Natural killer cell (primary cell): ENCODE data around the gene NTM. TPM values are rescaled to one million over a fixed set of nuclear protein-coding genes. Genes with fewer than 3 reads are reported as not detected.

Experiments
- ATAC-seq, 3 donors: fragments of 150-1000 bp in 2 of 3; fragments of 200-7000 bp in 1 of 3; cut with Tn5 transposase; 1 replicate in 1 of 3; 2 replicates in 2 of 3; pipeline ENCODE4 v1.10.0; 2021; ENCODE audit warnings: mild to moderate bottlenecking in 2 of 3, moderate library complexity in 2 of 3
- DNase-seq, 2 donors: peaks; one replicate each; pipeline versions ENCODE4 v3.0.0 to v3.0.0-alpha.2; 2013 to 2021; ENCODE audit warnings: mixed read lengths in 1 of 2
- H3K27ac ChIP-seq: one replicate; pipeline ENCODE4 v1.5.1; 2013; ENCODE audit warnings: mild to moderate bottlenecking, low read length
- H3K27me3 ChIP-seq: one replicate; pipeline ENCODE4 v1.6.1; 2013; ENCODE audit warnings: low read length; ENCODE audit not compliant: control insufficient read depth, insufficient read depth
- H3K36me3 ChIP-seq: one replicate; pipeline ENCODE4 v1.6.1; 2013; ENCODE audit warnings: low read length; ENCODE audit not compliant: control insufficient read depth, insufficient read depth
- H3K4me1 ChIP-seq: one replicate; pipeline ENCODE4 v1.6.1; 2013; ENCODE audit warnings: low read length; ENCODE audit not compliant: control insufficient read depth, insufficient read depth
- H3K4me3 ChIP-seq: one replicate; pipeline ENCODE4 v1.5.1; 2013; ENCODE audit warnings: low read length
- H3K9me3 ChIP-seq: one replicate; pipeline ENCODE4 v1.6.1; 2013; ENCODE audit warnings: low read length; ENCODE audit not compliant: control insufficient read depth, insufficient read depth
- H3K27ac Mint-ChIP-seq, 2 donors: one replicate each; pipeline ENCODE4 v1.8.0; 2022; ENCODE audit warnings: mild to moderate bottlenecking in 2 of 2, mixed read lengths in 2 of 2, moderate library complexity in 1 of 2
- H3K27me3 Mint-ChIP-seq, 2 donors: one replicate each; pipeline ENCODE4 v1.8.0; 2022; ENCODE audit warnings: low read depth in 2 of 2, mixed read lengths in 2 of 2
- H3K36me3 Mint-ChIP-seq: one replicate; pipeline ENCODE4 v1.8.0; 2022; ENCODE audit warnings: mixed read lengths
- H3K4me1 Mint-ChIP-seq, 2 donors: one replicate each; pipeline ENCODE4 v1.8.0; 2022; ENCODE audit warnings: mixed read lengths in 2 of 2
- H3K4me3 Mint-ChIP-seq: one replicate; pipeline ENCODE4 v1.8.0; 2022; ENCODE audit warnings: mild to moderate bottlenecking, moderate library complexity, mixed read lengths
- H3K9me3 Mint-ChIP-seq, 2 donors: one replicate each; pipeline ENCODE4 v1.8.0; 2022; ENCODE audit warnings: mixed read lengths in 2 of 2
- CTCF ChIP-seq: fragments of 200-600 bp; IDR thresholded peaks from one replicate; pipeline ENCODE4 v1.8.0; 2022; ENCODE audit warnings: antibody characterized with exemption
- WGBS: methylation state at CpG from one replicate; pipeline ENCODE4 v1.1.7; 2013; ENCODE audit warnings: missing lambda C conversion rate; ENCODE audit not compliant: insufficient coverage; 5-methylcytosine and 5-hydroxymethylcytosine counted together
- intact Hi-C: fragments of 100-400 bp; cut with micrococcal nuclease; formaldehyde crosslinking; loops from one replicate; pipeline ENCODE4 v1.14.2; 2022
- total RNA-seq, 4 donors: library from RNA; stranded (reverse); fragments of 120-200 nt in 1 of 4; gene quantifications; one replicate each; pipeline versions ENCODE4 v1.2.3 to v1.2.4, GENCODE V29; 2013 to 2022

The NTM gene
- total RNA-seq, 3 donors from 2014 or later (not counting 1 experiment from before 2014, with no cell fraction given), result not detected

- no peaks in the 10 kb centered on the region for H3K36me3 ChIP-seq
- Mint-ChIP-seq H3K4me3 (no peak overlapping the region), H3K9me3 (no peaks in the 10 kb centered on the region), H3K4me1 (no peaks in the 10 kb centered on the region), H3K36me3 (no peaks in the 10 kb centered on the region), H3K27me3 (peaks cover 0 to 3% of the 10 kb centered on the region in 2 donors), H3K27ac (no peak overlapping the region)
- intact Hi-C loops, result no loop called here
- H3K9me3 ChIP-seq, result no peaks in the 10 kb centered on the region
- H3K4me1 ChIP-seq, result no peaks in the 10 kb centered on the region
- peak; percentile 50 for TF ChIP-seq CTCF
- WGBS, result 31% methylated on average over 16 of the region's 16 CpGs
- no peak overlapping the region for H3K4me3 ChIP-seq
- no peak overlapping the region for H3K27ac ChIP-seq
- no peaks in the 10 kb centered on the region for H3K27me3 ChIP-seq
- DNase-seq (peak in 1 of 2 donors; percentile 27), ATAC-seq (peak in 1 of 3 donors; percentile 67)
Observed at GRCh38 chr11:131674051-131674755, 303.8 kb downstream of the NTM start.

GRCh38 chr11:131675121-131675888 lies 304.9 kb downstream of the NTM start:
- TF ChIP-seq CTCF, result no peak
- Histone ChIP-seq H3K27ac (no peak overlapping the region), H3K4me3 (no peak overlapping the region), H3K4me1 (no peaks in the 10 kb centered on the region), H3K36me3 (no peaks in the 10 kb centered on the region), H3K9me3 (no peaks in the 10 kb centered on the region), H3K27me3 (no peaks in the 10 kb centered on the region)
- H3K4me3 Mint-ChIP-seq, result no peak overlapping the region
- ATAC-seq (no peak), DNase-seq (no peak)
- H3K9me3 Mint-ChIP-seq, result no peaks in the 10 kb centered on the region
- H3K27ac Mint-ChIP-seq, result no peak overlapping the region
- 75% methylated on average over 10 of the region's 11 CpGs for WGBS
- intact Hi-C loops, result no loop called here
- H3K36me3 Mint-ChIP-seq, result no peaks in the 10 kb centered on the region
- H3K4me1 Mint-ChIP-seq, result no peaks in the 10 kb centered on the region
- peaks cover 0 to 3% of the 10 kb centered on the region in 2 donors for H3K27me3 Mint-ChIP-seq

- Histone ChIP-seq H3K36me3 (no peaks in the 10 kb centered on the region), H3K27me3 (no peaks in the 10 kb centered on the region), H3K27ac (no peak overlapping the region), H3K4me3 (no peak overlapping the region), H3K4me1 (no peaks in the 10 kb centered on the region), H3K9me3 (no peaks in the 10 kb centered on the region)
- peaks cover 0 to 3% of the 10 kb centered on the region in 2 donors for H3K27me3 Mint-ChIP-seq
- DNase-seq, result no peak
- no peak for TF ChIP-seq CTCF
- no peaks in the 10 kb centered on the region for H3K4me1 Mint-ChIP-seq
- no peak for ATAC-seq
- intact Hi-C loops, result no loop called here
- H3K27ac Mint-ChIP-seq, result no peak overlapping the region
- 70% methylated on average over 4 of the region's 4 CpGs for WGBS
- no peaks in the 10 kb centered on the region for H3K9me3 Mint-ChIP-seq
- H3K36me3 Mint-ChIP-seq, result no peaks in the 10 kb centered on the region
- no peak overlapping the region for H3K4me3 Mint-ChIP-seq
Observed at GRCh38 chr11:131677828-131678470, 307.5 kb downstream of the NTM start.
